ENCODE data around the gene CCNC.
"Not testable (repeated sequence)": the region's sequence is repeated elsewhere in the genome, so short reads cannot be mapped to it uniquely, and the experiment has no call there.

The CCNC gene

DNA sequence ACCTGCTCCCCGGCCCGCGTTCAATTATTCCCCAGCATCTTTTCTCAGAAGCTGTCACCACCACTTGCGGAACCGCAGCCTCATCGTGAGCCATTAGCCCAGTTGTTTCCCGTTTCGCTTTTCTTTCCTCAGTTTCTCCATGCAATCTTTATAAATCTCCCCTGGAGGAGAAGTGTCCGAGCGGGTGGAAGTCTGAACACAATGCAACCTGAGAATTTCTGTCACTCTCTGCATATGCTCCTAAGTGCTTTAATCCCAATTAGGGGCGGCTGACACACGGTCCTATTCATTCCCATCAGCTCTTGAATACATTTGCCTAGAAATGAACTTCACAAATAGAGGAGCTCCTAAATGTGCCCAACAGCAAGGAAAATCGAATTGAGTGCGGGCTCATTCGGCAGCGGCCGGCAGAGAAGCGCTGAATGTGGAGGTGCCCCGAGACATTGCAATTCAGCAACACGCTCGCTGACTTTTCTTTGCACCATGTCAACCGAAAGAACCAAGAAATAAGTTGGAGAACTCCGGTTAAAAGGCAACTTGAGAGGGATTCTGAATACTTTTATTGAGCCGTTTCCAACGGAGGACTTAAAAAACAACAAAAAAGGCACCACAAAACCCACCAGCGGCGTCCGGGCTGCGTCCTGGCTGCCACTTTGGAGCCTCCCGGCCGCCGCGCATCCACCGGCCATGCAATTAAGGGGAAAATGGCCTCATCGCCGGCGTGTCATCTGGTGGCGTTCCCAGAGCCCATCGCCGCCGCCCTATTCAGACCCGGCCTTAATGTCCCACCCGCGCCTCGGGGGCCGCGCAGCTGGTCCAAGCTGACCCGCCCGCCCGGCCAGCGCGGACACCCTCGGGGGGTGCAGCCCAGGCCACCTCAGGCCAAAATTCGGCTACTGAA is 34.3 kb upstream of the CCNC start:
- DNase-seq, result no peak

DNA sequence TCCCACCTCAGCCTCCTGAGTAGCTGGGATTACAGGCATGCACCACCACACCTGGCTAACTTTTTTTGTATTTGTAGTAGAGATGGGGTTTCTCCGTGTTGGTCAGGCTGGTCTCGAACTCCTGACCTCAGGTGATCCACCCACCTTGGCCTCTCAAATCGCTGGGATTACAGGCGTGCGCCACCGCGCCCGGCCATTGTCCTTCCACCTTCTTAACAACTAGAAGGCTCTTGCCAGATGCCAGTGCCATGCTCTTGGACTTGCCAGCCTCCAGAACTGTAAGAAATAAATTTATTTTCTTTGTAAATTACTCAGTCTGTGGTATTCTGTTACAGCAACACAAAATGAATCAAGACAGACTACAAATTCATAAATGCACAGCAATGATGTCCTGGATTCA is 26.2 kb upstream of the CCNC start:
- not testable (repeated sequence) for DNase-seq

- DNase-seq, result no peak
These were observed 24.4 kb upstream of the CCNC start for GRCh38 chr6:99592900-99593299.

DNA sequence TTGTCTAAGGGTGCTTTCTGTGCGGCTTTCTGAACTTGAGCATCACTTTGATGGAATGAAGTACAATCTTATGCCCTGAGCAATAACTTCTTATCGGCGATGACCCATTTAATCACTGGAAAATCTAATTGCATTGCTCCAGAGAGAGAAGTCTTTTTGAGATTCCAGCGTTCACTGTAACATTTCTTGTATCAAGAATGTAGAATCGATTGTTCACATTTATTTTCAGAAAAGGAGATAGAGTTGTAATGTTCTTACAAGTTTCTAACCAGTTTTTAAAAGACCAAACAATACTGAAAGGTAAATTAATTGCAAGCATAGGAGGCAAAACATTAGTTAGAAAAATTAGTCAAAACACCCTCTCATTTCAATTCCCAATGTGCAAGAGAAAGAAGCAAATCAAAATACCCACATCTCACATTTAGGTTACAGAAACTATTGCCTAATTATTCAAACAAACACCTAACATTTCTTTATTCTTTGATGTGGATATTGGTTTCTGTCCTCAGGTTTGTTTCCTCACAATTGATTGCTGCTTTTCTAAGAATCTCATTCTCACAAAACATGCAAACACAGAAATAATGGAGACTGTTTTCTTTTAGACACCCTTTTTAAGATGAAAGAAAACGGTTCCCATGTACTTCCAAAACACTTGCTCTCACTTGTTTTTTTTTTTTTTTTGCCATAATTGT is 23.4 kb upstream of the CCNC start:
- DNase-seq, result no peak

DNA sequence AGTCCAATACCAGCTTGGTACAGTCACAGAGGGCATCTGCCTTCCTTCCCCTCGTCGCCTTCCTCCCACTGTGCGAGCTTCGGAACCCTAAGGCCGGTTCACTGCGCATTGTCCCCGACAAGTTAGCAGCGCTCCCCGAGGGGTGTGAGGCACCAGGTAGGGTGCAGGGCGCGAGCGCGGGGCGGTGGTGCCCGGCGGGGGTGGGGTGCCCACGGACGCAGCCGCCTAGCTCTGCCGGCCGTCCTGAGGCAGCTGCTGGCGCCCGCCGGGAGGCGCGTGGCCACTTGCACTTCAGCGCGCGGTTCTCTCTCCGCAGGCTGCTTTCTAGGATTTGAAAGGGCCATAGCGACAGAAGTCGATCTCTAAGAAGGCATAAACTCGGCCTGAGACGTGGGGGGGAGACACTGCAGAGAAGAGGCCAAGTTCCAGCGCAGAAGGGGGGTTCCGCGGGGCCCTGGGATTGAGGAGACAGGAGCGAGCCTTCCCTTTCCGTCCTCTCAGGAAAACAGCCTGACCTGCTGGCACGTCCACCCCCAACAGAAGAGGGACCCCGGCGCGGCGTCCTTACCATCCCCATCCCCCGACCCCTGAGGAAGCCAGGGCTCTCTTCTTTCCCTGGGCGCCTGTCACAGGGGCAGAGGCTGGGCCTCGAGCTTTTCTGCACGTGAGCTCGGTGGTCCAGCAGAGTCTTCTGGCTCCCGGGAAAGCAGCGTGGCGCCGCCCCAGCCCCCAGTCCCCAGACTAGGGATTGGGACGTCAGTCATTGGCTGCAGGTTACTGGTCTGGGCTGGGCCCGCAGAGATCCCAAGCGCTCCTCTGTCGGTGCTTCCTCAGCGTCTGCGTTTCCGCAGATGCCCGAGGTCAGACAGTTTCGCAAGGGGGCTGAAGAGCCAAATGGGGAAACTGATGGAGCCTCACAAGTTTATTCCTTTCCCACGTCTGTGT is 22.5 kb upstream of the CCNC start:
- no peak for DNase-seq

- no peak for DNase-seq
These were observed 21.5 kb upstream of the CCNC start for GRCh38 chr6:99589907-99590493.

- no peak for DNase-seq
These were observed 20.8 kb upstream of the CCNC start for GRCh38 chr6:99589290-99589672.

GRCh38 chr6:99588618-99589289 is 20.3 kb upstream of the CCNC start:
- DNase-seq, result no peak

- no peak for DNase-seq
These were observed 19.3 kb upstream of the CCNC start for GRCh38 chr6:99587792-99588191.

DNA sequence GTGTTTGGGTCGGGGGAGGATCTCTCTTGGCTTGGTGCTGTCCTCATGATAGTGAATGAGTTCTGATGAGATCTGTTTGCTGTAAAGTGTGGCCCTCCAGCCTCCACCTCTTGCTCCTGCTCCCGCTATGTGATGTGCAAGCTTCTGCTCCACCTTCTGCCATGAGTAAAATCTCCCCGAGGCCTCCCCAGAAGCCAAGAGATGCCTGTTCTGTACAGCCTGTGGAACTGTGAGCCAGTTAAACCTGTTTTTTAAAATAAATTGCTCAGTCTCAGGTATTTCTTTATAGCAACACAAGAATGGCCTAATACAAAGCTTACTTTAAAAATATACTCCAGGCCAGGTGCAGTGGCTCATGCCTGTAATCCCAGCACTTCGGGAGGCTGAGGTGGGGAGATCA is 11.3 kb upstream of the CCNC start:
- DNase-seq, result no peak

DNA sequence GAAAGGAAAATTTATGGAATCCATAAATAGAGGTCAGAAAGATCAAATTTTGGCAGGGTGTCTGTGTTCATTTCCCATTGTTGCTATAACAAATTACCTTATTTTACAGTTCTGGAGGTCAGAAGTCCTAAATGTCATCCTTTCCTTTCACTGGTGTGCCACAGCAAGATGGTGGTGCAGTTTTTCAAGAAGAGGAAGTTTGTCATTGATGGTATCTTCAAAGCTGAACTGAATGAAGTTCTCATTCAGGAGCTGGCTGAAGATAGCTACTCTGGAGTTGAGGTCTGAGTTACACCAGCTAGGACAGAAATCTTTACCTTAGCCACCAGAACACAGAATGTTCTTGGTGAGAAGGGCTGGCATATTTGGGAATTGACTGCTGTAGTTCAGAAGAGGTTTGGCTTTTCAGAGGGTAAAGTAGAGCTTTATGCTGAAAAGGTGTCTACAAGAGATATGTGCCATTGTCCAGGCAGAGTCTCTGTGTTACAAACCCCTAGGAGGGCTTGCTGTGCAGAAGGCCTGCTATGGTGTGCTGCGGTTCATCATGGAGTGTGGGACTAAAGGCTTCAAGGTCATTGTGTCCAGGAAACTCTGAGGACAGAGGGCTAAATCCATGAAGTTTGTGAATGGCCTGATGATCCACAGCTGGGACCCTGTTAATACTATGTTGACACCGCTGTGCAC is 7.2 kb upstream of the CCNC start:
- DNase-seq, result no peak

GRCh38 chr6:99573980-99574617 is 5.6 kb upstream of the CCNC start:
- DNase-seq, result no peak

GRCh38 chr6:99563056-99563723 is 5.3 kb downstream of the CCNC start:
- no peak for DNase-seq

DNA sequence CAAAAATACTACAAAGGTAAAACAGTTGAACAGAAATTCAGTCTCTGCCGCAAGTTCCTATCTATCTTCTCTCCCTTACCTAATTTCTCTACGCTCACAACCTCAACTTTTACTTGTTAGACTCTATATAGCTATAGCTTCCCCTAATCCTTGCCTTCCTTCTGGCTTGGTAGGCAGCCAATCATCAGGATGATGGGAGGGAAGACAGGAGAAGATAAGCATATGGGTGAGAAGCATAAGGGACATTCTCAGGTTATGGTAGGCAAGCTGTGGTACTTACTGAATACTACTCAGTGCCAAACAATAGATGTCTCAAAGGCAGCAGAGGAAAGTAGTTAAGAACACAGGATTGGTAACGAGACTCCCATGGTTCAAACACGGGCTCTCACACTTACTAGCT is 7.8 kb downstream of the CCNC start:
- DNase-seq, result no peak

- no peak for DNase-seq
These were observed 9.4 kb downstream of the CCNC start for GRCh38 chr6:99559057-99559456.

GRCh38 chr6:99553888-99554287 is 14.6 kb downstream of the CCNC start:
- no peak for DNase-seq

- DNase-seq, result no peak
These were observed 18.3 kb downstream of the CCNC start for GRCh38 chr6:99550046-99550748.

GRCh38 chr6:99548706-99549105 is 19.8 kb downstream of the CCNC start:
- DNase-seq, result no peak

GRCh38 chr6:99547526-99547925 is 20.9 kb downstream of the CCNC start:
- DNase-seq, result no peak

DNA sequence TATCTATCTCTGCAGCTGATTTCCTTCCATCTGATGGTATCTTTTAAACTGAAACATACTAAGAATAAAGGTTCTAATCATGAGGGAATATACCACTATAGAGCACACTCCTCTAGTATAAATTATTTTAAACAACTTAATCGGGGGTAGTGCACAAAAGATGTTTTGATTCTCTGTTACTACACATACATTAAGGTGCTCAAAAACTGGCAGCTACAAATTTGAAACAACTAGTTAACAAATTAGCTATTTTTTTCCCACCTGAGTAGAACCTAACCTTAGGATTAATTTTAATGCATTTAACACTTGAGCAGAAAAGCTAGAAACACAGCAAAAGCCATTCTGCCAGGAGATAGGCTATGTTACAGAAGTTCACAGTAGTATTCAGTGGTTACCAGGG is 23.0 kb downstream of the CCNC start:
- DNase-seq, result no peak
